RWPE2 (cell line): ENCODE results near the gene KRT17.

Source experiments
- ATAC-seq: fragments of 200-7000 bp; cut with Tn5 transposase; 3 replicates; pipeline ENCODE4 v1.9.1; 2021; ENCODE audit warnings: low read depth
- DNase-seq: peaks from one replicate; pipeline ENCODE4 v3.0.0-alpha.2; 2020; ENCODE audit warnings: low spot score
- H3K27ac ChIP-seq: fragments of 450-650 bp; 2 replicates; pipeline ENCODE4 v1.5.1; 2017; ENCODE audit warnings: mild to moderate bottlenecking; ENCODE audit not compliant: poor library complexity, severe bottlenecking
- H3K27me3 ChIP-seq: fragments of 250-450 bp; sonication (Bioruptor Pico); 2 replicates; pipeline ENCODE4 v1.5.1; 2021; ENCODE audit warnings: mild to moderate bottlenecking, moderate library complexity; ENCODE audit not compliant: insufficient read depth, poor library complexity, severe bottlenecking
- H3K36me3 ChIP-seq: fragments of 250-450 bp; sonication (Bioruptor Pico); 2 replicates; pipeline ENCODE4 v1.5.1; 2020; ENCODE audit warnings: low read depth, mild to moderate bottlenecking, moderate library complexity
- H3K4me1 ChIP-seq: fragments of 250-450 bp; sonication (Bioruptor Pico); 2 replicates; pipeline ENCODE4 v1.5.1; 2021; ENCODE audit warnings: mild to moderate bottlenecking, moderate library complexity; ENCODE audit not compliant: insufficient read depth, poor library complexity, severe bottlenecking
- H3K4me3 ChIP-seq: fragments of 250-450 bp; sonication (Bioruptor Pico); 2 replicates; pipeline ENCODE4 v1.5.1; 2021; ENCODE audit warnings: mild to moderate bottlenecking, moderate library complexity; ENCODE audit not compliant: severe bottlenecking
- H3K9me3 ChIP-seq: fragments of 250-450 bp; sonication (Bioruptor Pico); 2 replicates; pipeline ENCODE4 v1.5.1; 2021; ENCODE audit warnings: mild to moderate bottlenecking, moderate library complexity; ENCODE audit not compliant: severe bottlenecking
- CTCF ChIP-seq: fragments of 450-650 bp; IDR thresholded peaks from one replicate; pipeline ENCODE4 v1.5.1; 2017; ENCODE audit warnings: mild to moderate bottlenecking, moderate library complexity; ENCODE audit not compliant: poor library complexity, severe bottlenecking

KRT17 gene

DNA sequence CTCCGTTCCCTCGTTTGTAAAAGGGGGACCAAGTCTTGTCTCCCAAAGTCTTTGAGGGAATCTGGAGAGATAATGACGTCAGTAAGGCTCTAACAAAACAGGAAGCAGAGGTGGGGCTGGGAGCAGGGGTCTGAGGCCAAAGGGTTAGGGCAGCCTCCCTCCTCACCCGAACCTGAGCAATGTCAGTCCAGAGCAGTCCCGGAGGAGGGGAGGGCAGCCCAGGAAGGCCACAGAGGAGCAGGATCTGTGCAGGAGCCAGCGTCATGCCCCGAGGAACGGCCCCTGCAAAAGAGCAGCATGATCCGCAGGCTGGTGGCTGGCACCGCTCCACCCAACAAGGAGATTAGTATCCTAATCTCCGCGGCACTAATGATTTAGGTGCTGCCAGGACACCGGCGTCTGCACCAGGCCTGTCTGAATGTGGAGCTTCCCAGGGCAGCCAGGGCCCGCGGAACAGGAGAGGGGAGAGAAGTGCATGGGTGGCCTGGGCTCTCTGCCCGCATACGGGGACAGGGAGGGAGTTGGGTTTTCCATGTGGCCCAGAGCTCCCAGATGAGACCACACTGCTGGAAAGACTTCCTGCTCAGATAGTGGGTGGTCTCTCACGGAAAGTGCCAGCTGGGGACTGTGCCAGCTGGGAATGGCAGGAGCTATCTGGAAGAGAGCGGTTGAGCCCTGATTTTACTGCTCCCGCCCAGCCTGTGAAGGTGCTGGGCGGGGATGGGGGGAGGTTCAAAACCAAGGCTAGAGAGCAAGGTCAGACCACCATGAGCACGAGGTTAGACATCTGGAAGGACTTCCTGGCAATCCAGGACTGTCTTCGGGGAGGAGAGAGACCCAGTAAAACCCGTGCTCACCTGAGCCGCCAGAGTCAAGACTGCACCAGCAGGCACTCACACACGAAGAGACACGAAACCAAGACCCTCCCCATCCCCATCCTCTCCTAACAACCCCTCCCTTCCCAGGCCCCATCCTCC lies 11.0 kb upstream of the KRT17 start:
- no peaks in the 10 kb centered on the region for H3K9me3 ChIP-seq
- H3K4me3 ChIP-seq: no peak overlapping the region
- H3K36me3 ChIP-seq: no peaks in the 10 kb centered on the region
- DNase-seq: no peak
- peak overlapping the region; percentile 26 for H3K27ac ChIP-seq
- TF ChIP-seq CTCF: no peak
- ATAC-seq: peak; percentile 19; the same call in 1 of the 3 replicates
- H3K27me3 ChIP-seq: no peaks in the 10 kb centered on the region
- no peaks in the 10 kb centered on the region for H3K4me1 ChIP-seq

- ATAC-seq: 0 out of 3 replicates have a peak, but pooled peaks have one; percentile 6
- H3K27ac ChIP-seq: peak overlapping the region; percentile 26
- no peaks in the 10 kb centered on the region for H3K9me3 ChIP-seq
- no peak for DNase-seq
- no peaks in the 10 kb centered on the region for H3K27me3 ChIP-seq
- no peaks in the 10 kb centered on the region for H3K4me1 ChIP-seq
- H3K4me3 ChIP-seq: no peak overlapping the region
- TF ChIP-seq CTCF: no peak
- H3K36me3 ChIP-seq: no peaks in the 10 kb centered on the region
These were observed 10.3 kb upstream of the KRT17 start for GRCh38 chr17:41634639-41635038.

DNA sequence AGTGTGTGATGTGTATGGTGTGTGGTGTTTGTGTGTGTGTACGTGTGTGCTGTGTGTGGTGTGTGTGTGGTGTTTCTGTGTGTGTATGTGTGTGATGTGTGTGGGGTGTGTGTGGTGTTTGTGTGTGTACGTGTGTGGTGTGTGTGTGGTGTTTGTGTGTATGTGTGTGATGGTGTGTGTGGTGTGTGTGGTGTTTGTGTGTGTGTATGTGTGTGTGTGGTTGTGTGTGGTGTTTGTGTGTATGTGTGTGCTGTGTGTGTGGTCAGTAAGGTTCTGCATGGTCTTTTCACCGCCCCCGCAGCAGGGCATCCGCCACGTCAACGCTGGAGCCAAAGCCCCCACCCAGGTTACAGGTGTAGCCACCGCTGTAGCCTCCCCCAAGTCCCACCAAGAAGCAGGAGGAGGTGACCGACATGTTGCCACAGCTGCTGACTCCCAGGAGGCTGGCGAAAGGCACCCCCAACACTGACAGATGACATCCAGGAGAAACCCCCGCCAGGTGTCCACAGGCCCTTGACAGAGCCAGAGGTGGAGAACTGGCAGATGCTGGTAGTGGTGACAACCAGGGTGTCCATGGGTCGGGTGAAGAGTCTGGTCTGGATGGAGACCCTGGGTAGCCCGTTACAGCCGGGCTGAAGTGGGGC lies 9.3 kb upstream of the KRT17 start:
- peak; percentile 14 for ATAC-seq
- no peaks in the 10 kb centered on the region for H3K4me1 ChIP-seq
- no peak overlapping the region for H3K4me3 ChIP-seq
- no peak for DNase-seq
- no peaks in the 10 kb centered on the region for H3K9me3 ChIP-seq
- no peak overlapping the region for H3K27ac ChIP-seq
- H3K36me3 ChIP-seq: no peaks in the 10 kb centered on the region
- no peak for TF ChIP-seq CTCF
- no peaks in the 10 kb centered on the region for H3K27me3 ChIP-seq

DNA sequence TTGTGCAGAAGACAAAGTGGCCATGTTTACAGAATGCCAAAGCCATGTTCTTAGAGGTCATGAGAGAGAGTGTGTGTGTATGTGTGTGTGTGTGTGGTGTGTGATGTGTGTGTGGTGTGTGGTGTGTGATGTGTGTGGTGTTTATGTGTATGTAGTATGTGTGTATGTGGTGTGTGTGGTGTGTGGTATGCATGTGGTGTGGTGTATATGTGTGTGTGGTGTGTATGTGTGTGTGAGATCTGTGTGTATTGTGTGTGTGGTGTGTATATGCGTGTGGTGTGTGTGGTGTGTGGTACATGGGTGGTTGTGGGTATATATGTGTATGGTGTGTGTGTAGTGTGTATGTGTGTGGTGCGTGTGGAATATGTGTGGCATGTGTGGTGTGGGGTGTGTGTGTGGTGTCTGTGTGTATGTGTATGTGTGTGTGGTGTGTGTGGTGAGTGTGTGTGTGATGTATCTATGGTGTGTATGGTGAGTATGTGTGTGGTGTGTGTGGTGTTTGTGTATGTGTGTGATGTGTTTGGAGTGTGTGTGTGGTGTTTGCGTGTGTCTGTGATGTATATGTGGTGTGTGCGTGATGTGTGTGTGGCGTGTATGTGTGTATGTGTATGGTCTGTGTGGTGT lies 8.2 kb upstream of the KRT17 start:
- no peak for ATAC-seq
- H3K9me3 ChIP-seq: no peaks in the 10 kb centered on the region
- no peaks in the 10 kb centered on the region for H3K36me3 ChIP-seq
- no peaks in the 10 kb centered on the region for H3K4me1 ChIP-seq
- no peak overlapping the region for H3K4me3 ChIP-seq
- no peak for TF ChIP-seq CTCF
- no peak for DNase-seq
- H3K27ac ChIP-seq: no peak overlapping the region
- H3K27me3 ChIP-seq: no peaks in the 10 kb centered on the region
